Measurements from ENCODE around the gene LRRC18.

LRRC18 gene

DNA sequence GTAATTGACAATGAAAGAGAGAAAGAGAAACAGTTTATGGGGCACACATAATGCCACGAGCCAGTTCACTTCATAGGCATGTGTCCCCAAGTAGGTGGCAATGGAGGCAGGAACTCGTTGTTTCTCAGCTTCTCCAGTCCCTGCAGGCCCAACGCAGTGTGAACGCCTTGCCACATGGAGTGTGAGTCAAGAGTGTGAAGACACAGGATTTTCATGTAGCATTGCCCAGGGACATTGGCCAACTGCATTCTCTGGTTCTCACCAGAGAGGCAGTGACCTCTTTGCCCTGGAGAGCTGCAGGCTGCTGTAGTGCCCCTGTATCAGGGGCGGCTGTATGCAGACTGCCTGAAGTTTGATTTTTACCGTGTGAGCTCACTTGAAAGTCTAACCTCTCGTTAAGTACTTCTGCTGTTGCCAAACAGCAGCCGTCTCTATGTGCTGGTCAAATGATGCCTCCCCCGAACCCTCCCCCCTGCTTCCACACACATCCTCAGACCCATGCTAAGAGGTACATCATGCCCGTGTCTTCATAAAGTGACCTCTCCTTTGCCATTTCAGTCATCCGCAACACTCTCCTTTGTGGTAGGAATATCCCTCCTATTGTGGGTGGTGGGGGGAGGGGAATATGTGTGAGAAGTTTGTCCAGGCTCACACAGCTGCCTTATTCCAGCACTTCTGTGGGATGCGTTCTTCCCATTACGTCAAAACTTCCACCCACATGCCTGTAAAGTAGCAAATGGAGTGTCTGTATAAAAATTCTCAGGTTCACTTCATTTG lies 12.7 kb downstream of the LRRC18 start:
- Histone ChIP-seq H3K36me3 (ENCODE audit: control insufficient read depth, insufficient read depth, low read length) (no peaks in the 10 kb centered on the region), H3K27ac (ENCODE audit: low read depth, low read length) (no peak overlapping the region), H3K27me3 (ENCODE audit: control insufficient read depth, insufficient read depth, low read length) (no peaks in the 10 kb centered on the region), H3K9ac (ENCODE audit: low read length) (no peak overlapping the region), H3K4me1 (ENCODE audit: control insufficient read depth, insufficient read depth, low read length) (no peaks in the 10 kb centered on the region), H3K4me3 (ENCODE audit: low read length) (no peak overlapping the region)

DNA sequence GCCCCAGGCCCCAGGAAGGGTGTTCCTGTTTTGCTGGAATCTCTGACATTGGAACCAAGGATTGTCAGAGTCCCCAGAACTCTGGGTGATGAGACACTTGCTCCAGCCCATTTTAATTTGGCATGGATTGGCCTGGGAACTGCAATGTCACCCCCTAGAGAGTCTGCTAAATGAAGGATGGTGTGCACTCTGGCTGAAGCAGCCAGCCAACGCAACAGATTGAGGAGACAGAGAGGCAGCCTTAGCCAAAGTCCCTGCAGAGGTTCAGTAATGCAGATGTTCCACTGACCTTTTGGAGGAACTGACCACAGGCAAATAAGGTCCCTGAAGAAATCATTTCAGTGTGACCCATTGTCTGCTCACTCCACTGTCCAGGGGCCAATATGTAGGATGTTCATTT lies 13.4 kb downstream of the LRRC18 start:
- Histone ChIP-seq H3K27ac (ENCODE audit: low read depth, low read length) (no peak overlapping the region), H3K9ac (ENCODE audit: low read length) (no peak overlapping the region), H3K27me3 (ENCODE audit: control insufficient read depth, insufficient read depth, low read length) (no peaks in the 10 kb centered on the region), H3K4me3 (ENCODE audit: low read length) (no peak overlapping the region), H3K36me3 (ENCODE audit: control insufficient read depth, insufficient read depth, low read length) (no peaks in the 10 kb centered on the region), H3K4me1 (ENCODE audit: control insufficient read depth, insufficient read depth, low read length) (no peaks in the 10 kb centered on the region)

DNA sequence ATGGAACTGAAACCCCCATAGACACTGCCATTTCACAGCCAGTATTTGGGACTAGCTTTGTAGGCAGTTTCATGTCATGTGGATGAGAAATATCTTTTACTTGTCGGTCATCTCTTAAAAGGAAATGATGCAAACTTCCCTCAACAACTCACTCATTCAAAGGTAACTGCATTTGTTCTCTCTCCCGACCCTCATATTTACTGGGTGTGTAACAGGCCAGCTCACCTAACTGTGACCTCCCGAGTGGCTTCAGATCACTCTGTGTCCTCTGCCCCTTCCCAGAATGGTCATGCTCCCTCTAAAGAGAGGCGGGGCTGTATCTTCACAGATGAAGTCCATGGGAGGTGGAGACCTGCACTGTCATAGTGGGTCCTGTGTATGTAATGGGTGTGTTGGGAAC lies 14.7 kb downstream of the LRRC18 start:
- H3K4me1 ChIP-seq (ENCODE audit: control insufficient read depth, insufficient read depth, low read length), result no peaks in the 10 kb centered on the region
- H3K36me3 ChIP-seq (ENCODE audit: control insufficient read depth, insufficient read depth, low read length), result no peaks in the 10 kb centered on the region
- H3K27ac ChIP-seq (ENCODE audit: low read depth, low read length), result no peak overlapping the region
- H3K27me3 ChIP-seq (ENCODE audit: control insufficient read depth, insufficient read depth, low read length), result no peaks in the 10 kb centered on the region
- no peak overlapping the region for H3K4me3 ChIP-seq (ENCODE audit: low read length)
- no peak overlapping the region for H3K9ac ChIP-seq (ENCODE audit: low read length)

DNA sequence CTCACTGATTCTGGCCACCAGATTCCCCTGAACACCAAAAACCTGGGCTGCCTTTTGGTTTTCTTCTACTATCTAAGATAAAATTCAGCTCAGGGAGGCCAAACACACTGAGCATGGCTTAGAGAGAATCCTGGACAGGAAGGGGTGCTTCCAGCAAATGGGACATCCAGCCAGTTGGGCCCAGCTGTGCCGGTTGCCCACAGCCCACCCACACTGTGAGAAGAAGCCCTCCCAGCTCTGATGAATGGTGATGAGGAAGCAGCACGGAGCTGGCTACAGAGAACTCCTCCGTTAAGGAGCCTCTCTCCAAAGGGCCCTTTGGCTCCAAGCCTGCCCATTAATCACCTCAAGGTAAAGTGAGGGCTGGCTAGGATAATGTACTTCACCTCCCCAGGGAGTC lies 15.9 kb downstream of the LRRC18 start:
- Histone ChIP-seq H3K36me3 (ENCODE audit: control insufficient read depth, insufficient read depth, low read length) (no peaks in the 10 kb centered on the region), H3K4me3 (ENCODE audit: low read length) (no peak overlapping the region), H3K9ac (ENCODE audit: low read length) (no peak overlapping the region), H3K4me1 (ENCODE audit: control insufficient read depth, insufficient read depth, low read length) (no peaks in the 10 kb centered on the region), H3K27me3 (ENCODE audit: control insufficient read depth, insufficient read depth, low read length) (no peaks in the 10 kb centered on the region), H3K27ac (ENCODE audit: low read depth, low read length) (no peak overlapping the region)

DNA sequence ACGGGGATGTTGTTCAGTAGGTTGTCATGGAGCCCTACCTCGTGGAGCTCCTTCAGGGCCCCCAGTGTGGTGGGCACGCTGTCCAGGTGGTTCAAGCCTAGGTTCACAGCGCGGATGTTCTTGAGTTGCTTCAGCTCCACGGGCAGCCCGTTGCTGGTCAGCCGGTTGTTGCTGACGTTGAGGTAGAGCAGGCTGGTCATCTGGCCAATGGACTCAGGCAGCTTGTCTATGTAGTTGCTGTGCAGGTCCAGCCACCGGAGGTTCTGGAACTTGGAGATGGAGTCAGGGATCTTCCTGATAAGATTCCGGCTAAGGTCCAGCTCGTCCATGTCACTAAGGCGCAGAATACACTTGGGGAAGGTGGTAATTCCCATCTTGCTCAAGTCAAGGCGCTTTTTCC lies 26.0 kb downstream of the LRRC18 start:
- H3K27ac ChIP-seq (ENCODE audit: low read depth, low read length), result no peak overlapping the region
- H3K9ac ChIP-seq (ENCODE audit: low read length), result no peak overlapping the region
- H3K27me3 ChIP-seq (ENCODE audit: control insufficient read depth, insufficient read depth, low read length), result no peaks in the 10 kb centered on the region
- H3K4me3 ChIP-seq (ENCODE audit: low read length), result no peak overlapping the region
- H3K36me3 ChIP-seq (ENCODE audit: control insufficient read depth, insufficient read depth, low read length), result no peaks in the 10 kb centered on the region
- no peaks in the 10 kb centered on the region for H3K4me1 ChIP-seq (ENCODE audit: control insufficient read depth, insufficient read depth, low read length)

DNA sequence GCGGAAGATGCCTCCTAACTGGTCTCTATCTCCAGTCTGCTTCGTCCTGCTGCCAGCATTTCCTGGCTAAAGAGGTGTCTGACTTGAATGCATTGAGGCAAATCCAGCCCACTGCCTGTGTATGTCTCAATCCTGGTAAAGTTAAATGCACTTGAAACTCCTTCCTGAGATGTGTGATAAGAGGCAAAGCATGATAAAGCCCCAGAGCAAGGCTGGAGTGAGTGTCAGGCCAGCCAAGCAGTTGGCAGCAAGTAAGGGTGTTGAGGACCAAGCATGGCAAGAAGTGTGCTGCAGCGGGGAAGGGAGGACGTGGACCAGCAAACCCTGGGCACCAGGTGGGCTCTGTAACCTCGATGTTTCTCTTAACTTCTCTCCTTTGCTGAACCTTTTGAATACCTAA lies 29.1 kb downstream of the LRRC18 start:
- H3K4me1 ChIP-seq (ENCODE audit: control insufficient read depth, insufficient read depth, low read length), result no peaks in the 10 kb centered on the region
- H3K27ac ChIP-seq (ENCODE audit: low read depth, low read length), result no peak overlapping the region
- no peak overlapping the region for H3K4me3 ChIP-seq (ENCODE audit: low read length)
- no peaks in the 10 kb centered on the region for H3K27me3 ChIP-seq (ENCODE audit: control insufficient read depth, insufficient read depth, low read length)
- H3K36me3 ChIP-seq (ENCODE audit: control insufficient read depth, insufficient read depth, low read length), result no peaks in the 10 kb centered on the region
- H3K9ac ChIP-seq (ENCODE audit: low read length), result no peak overlapping the region

DNA sequence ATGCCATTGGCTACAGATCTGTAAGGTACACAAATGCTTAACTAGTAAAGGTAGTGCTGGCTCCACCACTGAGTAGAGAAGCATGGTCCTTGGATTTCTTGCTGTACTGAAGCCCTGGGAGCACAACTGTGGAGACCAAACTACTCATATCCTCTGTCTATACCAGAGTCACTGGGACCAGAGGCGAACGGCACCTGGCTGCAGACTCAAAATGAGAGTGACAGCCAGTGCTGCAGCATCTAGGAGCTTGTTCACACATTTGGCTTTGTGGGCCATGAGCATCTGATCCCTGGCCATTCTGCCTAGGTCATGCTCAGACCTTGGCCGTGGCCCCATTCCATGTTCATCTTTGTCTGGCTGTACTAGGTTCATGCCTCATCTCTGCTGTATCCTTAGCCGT lies 31.9 kb downstream of the LRRC18 start:
- H3K9ac ChIP-seq (ENCODE audit: low read length), result no peak overlapping the region
- H3K36me3 ChIP-seq (ENCODE audit: control insufficient read depth, insufficient read depth, low read length), result no peaks in the 10 kb centered on the region
- no peaks in the 10 kb centered on the region for H3K4me1 ChIP-seq (ENCODE audit: control insufficient read depth, insufficient read depth, low read length)
- no peak overlapping the region for H3K27ac ChIP-seq (ENCODE audit: low read depth, low read length)
- no peaks in the 10 kb centered on the region for H3K27me3 ChIP-seq (ENCODE audit: control insufficient read depth, insufficient read depth, low read length)
- no peak overlapping the region for H3K4me3 ChIP-seq (ENCODE audit: low read length)

DNA sequence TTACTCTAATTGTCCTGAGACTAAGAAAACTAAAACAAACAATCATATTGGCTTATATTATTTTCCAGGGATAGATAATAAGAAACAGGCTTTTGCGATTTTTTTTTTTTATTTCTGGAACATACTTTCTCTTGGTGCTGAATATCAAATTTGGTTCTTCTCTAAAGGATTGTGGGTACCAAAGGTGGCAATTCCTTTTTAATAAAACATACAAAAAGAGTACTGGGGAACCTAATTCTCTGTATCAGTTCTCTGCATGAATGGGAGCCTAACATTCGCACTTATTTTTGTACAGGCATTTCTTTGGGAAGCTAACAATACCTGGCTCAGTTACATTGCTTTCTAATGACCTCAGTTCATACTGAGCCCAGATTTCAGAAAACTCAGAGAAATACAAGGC lies 32.8 kb downstream of the LRRC18 start:
- Histone ChIP-seq H3K4me3 (ENCODE audit: low read length) (no peak overlapping the region), H3K27me3 (ENCODE audit: control insufficient read depth, insufficient read depth, low read length) (no peaks in the 10 kb centered on the region), H3K27ac (ENCODE audit: low read depth, low read length) (no peak overlapping the region), H3K36me3 (ENCODE audit: control insufficient read depth, insufficient read depth, low read length) (no peaks in the 10 kb centered on the region), H3K9ac (ENCODE audit: low read length) (no peak overlapping the region), H3K4me1 (ENCODE audit: control insufficient read depth, insufficient read depth, low read length) (no peaks in the 10 kb centered on the region)

DNA sequence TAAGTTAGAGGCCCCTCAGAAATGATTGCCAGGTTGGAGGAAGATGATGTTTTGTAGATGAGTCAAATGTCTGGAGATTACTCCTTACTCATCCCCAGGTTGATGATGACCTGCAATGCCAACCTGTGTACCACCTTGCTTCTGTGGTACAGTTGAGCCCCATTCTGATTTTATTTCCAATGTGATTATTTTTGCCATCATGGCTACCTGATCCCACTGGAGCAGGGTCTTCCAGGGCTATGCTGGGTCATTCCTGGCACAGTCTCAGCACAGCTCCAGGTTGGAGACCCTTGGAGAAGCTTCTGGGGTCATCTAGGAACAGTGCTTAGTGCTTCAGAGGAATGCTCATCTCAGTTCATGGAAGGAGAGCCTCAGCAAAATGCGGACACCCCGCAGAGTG lies 34.3 kb downstream of the LRRC18 start:
- Histone ChIP-seq H3K27ac (ENCODE audit: low read depth, low read length) (no peak overlapping the region), H3K4me3 (ENCODE audit: low read length) (no peak overlapping the region), H3K27me3 (ENCODE audit: control insufficient read depth, insufficient read depth, low read length) (no peaks in the 10 kb centered on the region), H3K36me3 (ENCODE audit: control insufficient read depth, insufficient read depth, low read length) (no peaks in the 10 kb centered on the region), H3K9ac (ENCODE audit: low read length) (no peak overlapping the region), H3K4me1 (ENCODE audit: control insufficient read depth, insufficient read depth, low read length) (no peaks in the 10 kb centered on the region)

DNA sequence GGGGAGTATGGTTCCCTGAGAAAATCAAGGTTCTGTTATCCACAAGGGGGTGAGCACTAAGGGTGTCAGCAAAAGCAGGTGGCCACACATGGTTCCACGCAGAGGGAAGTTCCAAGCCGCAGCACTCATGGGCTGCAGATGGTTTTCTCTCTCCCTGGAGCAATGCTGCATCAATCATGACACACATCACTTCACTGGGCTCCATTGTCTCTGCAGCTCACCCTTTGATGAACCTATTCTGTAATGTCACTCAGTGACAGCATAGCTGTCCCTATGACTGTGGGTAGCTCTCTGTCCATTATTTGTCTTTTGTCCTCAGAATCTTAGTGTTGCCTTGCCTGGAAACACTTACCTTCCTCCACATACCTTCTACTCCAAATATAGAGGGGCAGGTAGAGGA lies 34.8 kb downstream of the LRRC18 start:
- Histone ChIP-seq H3K27ac (ENCODE audit: low read depth, low read length) (no peak overlapping the region), H3K9ac (ENCODE audit: low read length) (no peak overlapping the region), H3K4me1 (ENCODE audit: control insufficient read depth, insufficient read depth, low read length) (no peaks in the 10 kb centered on the region), H3K36me3 (ENCODE audit: control insufficient read depth, insufficient read depth, low read length) (no peaks in the 10 kb centered on the region), H3K27me3 (ENCODE audit: control insufficient read depth, insufficient read depth, low read length) (no peaks in the 10 kb centered on the region), H3K4me3 (ENCODE audit: low read length) (no peak overlapping the region)

DNA sequence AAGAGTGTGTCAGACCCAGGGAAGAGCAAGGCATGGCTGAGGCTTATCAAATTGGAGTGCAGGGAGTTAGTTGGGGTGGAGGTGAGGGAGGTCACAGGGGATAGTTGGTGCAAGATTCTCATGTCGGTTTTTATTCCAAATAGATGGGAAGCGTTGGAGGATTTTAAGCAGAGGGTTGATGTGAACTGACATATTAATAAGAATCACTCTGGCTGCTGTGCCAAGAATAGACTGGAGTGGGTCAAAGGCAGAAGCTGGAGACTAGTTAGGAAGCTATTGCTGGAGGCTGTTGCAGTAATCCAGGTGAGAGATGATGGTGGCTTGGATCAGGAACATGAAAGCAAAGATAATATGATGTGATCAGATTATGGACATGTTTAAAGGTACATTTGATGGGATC lies 36.5 kb downstream of the LRRC18 start:
- Histone ChIP-seq H3K27ac (ENCODE audit: low read depth, low read length) (no peak overlapping the region), H3K4me1 (ENCODE audit: control insufficient read depth, insufficient read depth, low read length) (no peaks in the 10 kb centered on the region), H3K36me3 (ENCODE audit: control insufficient read depth, insufficient read depth, low read length) (no peaks in the 10 kb centered on the region)

DNA sequence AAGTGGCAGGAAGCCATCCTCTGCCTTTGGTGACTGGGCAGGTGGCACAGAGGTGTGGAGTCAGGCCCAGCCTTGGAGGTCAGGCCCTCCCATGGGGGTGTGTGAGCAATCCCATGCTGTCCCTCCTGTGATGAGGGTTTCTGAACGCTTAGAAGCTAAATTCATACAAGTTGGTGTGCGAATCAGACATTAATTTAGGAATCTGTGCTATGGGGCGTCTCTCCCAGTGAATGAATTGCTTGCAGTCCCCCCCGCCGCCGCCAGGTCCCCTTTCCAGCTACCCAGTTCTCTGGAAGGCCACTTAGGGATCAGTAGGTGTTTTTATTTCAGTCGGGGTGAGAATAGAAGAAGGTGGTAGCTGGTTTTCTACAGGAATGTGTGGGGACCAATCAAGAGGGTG lies 37.5 kb downstream of the LRRC18 start:
- Histone ChIP-seq H3K36me3 (ENCODE audit: control insufficient read depth, insufficient read depth, low read length) (no peaks in the 10 kb centered on the region), H3K9ac (ENCODE audit: low read length) (no peak overlapping the region)

More for the DNA sequence above, 36.5 kb downstream of the LRRC18 start:
- Histone ChIP-seq H3K9ac (ENCODE audit: low read length) (no peak overlapping the region), H3K27me3 (ENCODE audit: control insufficient read depth, insufficient read depth, low read length) (no peaks in the 10 kb centered on the region), H3K4me3 (ENCODE audit: low read length) (no peak overlapping the region)

DNA sequence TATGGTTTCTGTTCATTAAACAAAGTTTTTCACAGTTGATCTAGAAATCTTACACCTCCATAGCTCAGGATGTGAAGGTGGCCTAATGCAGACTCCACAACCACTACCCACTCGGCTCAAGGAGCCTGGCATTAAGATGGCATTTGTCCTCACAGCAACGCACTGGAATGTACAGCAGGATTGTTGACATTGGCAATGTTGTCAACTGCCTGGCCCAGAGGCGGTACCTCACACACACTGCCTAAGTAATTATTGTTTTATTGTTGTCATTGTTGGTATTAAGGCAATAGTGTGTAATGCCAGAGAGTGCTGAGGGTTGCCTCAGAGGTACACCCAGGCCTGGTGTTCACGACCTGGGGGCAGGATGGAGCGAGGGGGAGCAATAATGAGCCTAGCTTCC lies 38.3 kb downstream of the LRRC18 start:
- Histone ChIP-seq H3K27ac (ENCODE audit: low read depth, low read length) (no peak overlapping the region), H3K36me3 (ENCODE audit: control insufficient read depth, insufficient read depth, low read length) (no peaks in the 10 kb centered on the region), H3K4me1 (ENCODE audit: control insufficient read depth, insufficient read depth, low read length) (no peaks in the 10 kb centered on the region), H3K4me3 (ENCODE audit: low read length) (no peak overlapping the region), H3K9ac (ENCODE audit: low read length) (no peak overlapping the region), H3K27me3 (ENCODE audit: control insufficient read depth, insufficient read depth, low read length) (peaks cover 2% of the 10 kb centered on the region)

More for the DNA sequence above, 37.5 kb downstream of the LRRC18 start:
- no peaks in the 10 kb centered on the region for H3K4me1 ChIP-seq (ENCODE audit: control insufficient read depth, insufficient read depth, low read length)
- H3K4me3 ChIP-seq (ENCODE audit: low read length), result no peak overlapping the region
- no peaks in the 10 kb centered on the region for H3K27me3 ChIP-seq (ENCODE audit: control insufficient read depth, insufficient read depth, low read length)
- H3K27ac ChIP-seq (ENCODE audit: low read depth, low read length), result no peak overlapping the region
